Lung (tissue), 12 donors: ENCODE data around the gene HLCS. TPM values are rescaled to one million over a fixed set of nuclear protein-coding genes. Genes with fewer than 3 reads are reported as not detected.

Source experiments
- ATAC-seq: fragments of 200-7000 bp; cut with Tn5 transposase; one replicate; pipeline ENCODE4 v1.9.1; 2020; ENCODE audit warnings: moderate number of reproducible peaks; ENCODE audit not compliant: insufficient read depth, low FRiP score
- DNase-seq, 3 donors: peaks; one replicate each; pipeline ENCODE4 v3.0.0-alpha.2; 2013 to 2017
- H3K27ac ChIP-seq, 2 donors: one replicate each; pipeline ENCODE4 v1.5.1; 2013; ENCODE audit warnings: mild to moderate bottlenecking in 2 of 2, moderate library complexity in 2 of 2, control low read depth in 1 of 2, inconsistent platforms in 1 of 2, low read depth in 1 of 2, low read length in 1 of 2
- H3K27me3 ChIP-seq, 3 donors: one replicate each; pipeline ENCODE4 v1.5.1; 2013; ENCODE audit warnings: low read length in 2 of 3; ENCODE audit not compliant: control insufficient read depth in 3 of 3, insufficient read depth in 3 of 3
- H3K36me3 ChIP-seq, 4 donors: one replicate each; pipeline ENCODE4 v1.5.1; 2013; ENCODE audit warnings: low read length in 4 of 4, mild to moderate bottlenecking in 1 of 4, moderate library complexity in 1 of 4; ENCODE audit not compliant: control insufficient read depth in 4 of 4, insufficient read depth in 4 of 4
- H3K4me1 ChIP-seq, 5 donors: one replicate each; pipeline ENCODE4 v1.5.1; 2013; ENCODE audit warnings: low read length in 5 of 5, mild to moderate bottlenecking in 2 of 5, moderate library complexity in 1 of 5; ENCODE audit not compliant: control insufficient read depth in 5 of 5, insufficient read depth in 5 of 5
- H3K4me3 ChIP-seq: one replicate; pipeline ENCODE4 v1.5.1; 2013; ENCODE audit warnings: mild to moderate bottlenecking, control low read depth, moderate library complexity
- H3K9ac ChIP-seq, 2 donors: one replicate each; pipeline ENCODE4 v1.5.1; 2013; ENCODE audit warnings: low read length in 2 of 2, control low read depth in 1 of 2; ENCODE audit not compliant: insufficient read depth in 1 of 2
- H3K9me3 ChIP-seq, 4 donors: one replicate each; pipeline ENCODE4 v1.5.1; 2013; ENCODE audit warnings: low read length in 3 of 4, mild to moderate bottlenecking in 1 of 4, moderate library complexity in 1 of 4; ENCODE audit not compliant: control insufficient read depth in 4 of 4, insufficient read depth in 3 of 4
- CTCF ChIP-seq: IDR thresholded peaks from 2 replicates; pipeline ENCODE4 v1.5.1; 2012; ENCODE audit warnings: mild to moderate bottlenecking; ENCODE audit errors: control extremely low read depth, extremely low read depth
- WGBS, 2 donors: extraction: QIAGEN DNeasy Blood & Tissue Kit; methylation state at CpG; one replicate each; pipeline ENCODE4 v1.1.7; 2013; 5-methylcytosine and 5-hydroxymethylcytosine counted together
- polyA plus RNA-seq, 2 donors: library from polyadenylated mRNA; stranded (reverse); fragments of 200-250 nt; gene quantifications; one replicate each; pipeline ENCODE4 v1.2.1, GENCODE V29; 2013
- total RNA-seq, 2 donors: library from RNA; depleted of rRNA in 1 of 2; stranded (reverse); fragments of >200 nt in 1 of 2; gene quantifications; one replicate each; pipeline ENCODE4 v1.2.1, GENCODE V29; 2014 to 2021
- donor health status: control.
- donor health status: control.
- donor health status: Bipolar disorder and iron deficiency.
- donor health status: healthy.
- donor health status: DM: yes; HTN: yes; CAD: no.

The HLCS gene
- total and polyA plus RNA-seq, 4 donors, result 5.0 to 28.8 (median 17.5) TPM

GRCh38 chr21:36974851-36975192, 8.4 kb upstream of the HLCS start:
- WGBS, 2 donors, result 87 to 95% methylated on average over 6 of the region's 6 CpGs
- Histone ChIP-seq H3K27me3 (no peaks in the 10 kb centered on the region), H3K9me3 (no peaks in the 10 kb centered on the region), H3K27ac (no peak overlapping the region), H3K4me1 (peaks cover 0 to 5% (median 0%) of the 10 kb centered on the region in 5 donors), H3K36me3 (no peaks in the 10 kb centered on the region), H3K4me3 (no peak overlapping the region), H3K9ac (no peak overlapping the region)
- no peak for DNase-seq
- ATAC-seq, result no peak
- TF ChIP-seq CTCF, result no peak

DNA sequence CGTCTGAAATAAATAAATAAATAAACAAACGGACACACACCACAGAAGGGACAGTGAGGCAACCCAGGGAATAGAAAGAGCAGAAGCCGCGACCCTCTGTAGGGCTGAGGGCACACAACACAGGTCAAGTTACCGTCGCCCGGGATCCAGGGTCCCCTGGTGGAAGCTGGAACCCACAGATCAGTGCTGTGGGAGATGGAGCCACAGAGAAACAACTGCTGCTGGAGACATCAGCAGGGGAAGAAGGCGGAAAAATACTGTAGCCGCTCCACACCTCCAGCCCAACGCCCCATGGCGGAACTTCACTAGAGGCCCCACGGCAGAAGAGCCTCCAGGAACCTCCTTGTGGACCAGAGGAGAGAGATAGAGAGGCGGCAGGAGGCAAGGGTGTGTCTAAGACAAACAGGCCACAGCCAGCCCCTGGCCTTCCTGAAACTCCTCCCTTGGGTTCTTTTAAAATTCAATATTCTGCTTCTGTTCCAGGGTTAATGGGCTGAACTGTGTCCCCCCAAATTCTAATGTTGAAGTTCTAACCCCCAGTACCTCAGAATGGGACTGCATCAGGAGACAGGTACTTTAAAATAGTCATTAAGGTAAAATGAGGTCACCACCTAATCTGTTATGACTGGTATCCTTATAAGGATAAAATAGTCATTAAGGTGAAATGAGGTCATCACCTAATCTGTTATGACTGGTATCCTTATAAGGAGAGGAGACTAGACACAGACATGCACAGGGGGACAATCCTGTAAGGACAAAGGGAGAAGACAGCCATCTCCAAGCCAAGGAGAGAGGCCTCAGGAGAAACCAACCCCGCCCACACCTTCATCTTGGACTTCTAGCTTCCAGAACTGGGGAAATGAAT, 7.7 kb upstream of the HLCS start:
- no peak overlapping the region for H3K4me3 ChIP-seq
- H3K9ac ChIP-seq, result no peak overlapping the region
- no peak overlapping the region for H3K27ac ChIP-seq
- no peak for DNase-seq
- no peak for TF ChIP-seq CTCF
- no peaks in the 10 kb centered on the region for H3K9me3 ChIP-seq
- 89 to 94% methylated on average over 14 of the region's 14 CpGs for WGBS, 2 donors
- no peaks in the 10 kb centered on the region for H3K27me3 ChIP-seq
- ATAC-seq, result no peak
- no peaks in the 10 kb centered on the region for H3K36me3 ChIP-seq
- H3K4me1 ChIP-seq, result peaks cover 0 to 5% (median 0%) of the 10 kb centered on the region in 5 donors

DNA sequence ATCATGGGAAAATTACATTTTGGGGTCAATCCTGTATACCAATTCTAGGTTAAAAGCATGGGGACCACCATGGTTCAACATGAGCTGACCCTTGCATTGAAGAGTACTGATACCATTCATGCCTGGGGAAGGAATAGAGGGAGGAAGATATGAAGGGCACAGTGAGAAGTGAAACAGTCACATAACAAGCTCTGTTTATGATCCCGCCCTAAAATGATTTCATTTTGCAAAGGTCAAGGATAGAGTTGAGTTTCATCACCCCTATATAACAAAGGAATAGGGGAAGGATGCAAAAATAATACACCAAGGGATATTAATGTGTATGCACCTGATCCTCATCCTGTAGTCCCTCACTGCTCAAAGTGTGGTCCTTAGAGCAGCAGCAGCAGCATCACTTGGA, 2.5 kb upstream of the HLCS start:
- peaks cover 0 to 10% (median 2%) of the 10 kb centered on the region in 5 donors for H3K4me1 ChIP-seq
- TF ChIP-seq CTCF, result no peak
- no peak overlapping the region for H3K4me3 ChIP-seq
- no peak overlapping the region for H3K9ac ChIP-seq
- H3K27ac ChIP-seq, result no peak overlapping the region
- WGBS, 2 donors, result 86 to 96% methylated on average over 1 of the region's 1 CpG
- H3K27me3 ChIP-seq, result no peaks in the 10 kb centered on the region
- no peak for ATAC-seq
- H3K9me3 ChIP-seq, result no peaks in the 10 kb centered on the region
- H3K36me3 ChIP-seq, result no peaks in the 10 kb centered on the region
- DNase-seq, result no peak
